Central memory CD8-positive, alpha-beta T cell (primary cell): ENCODE data around the gene PRDM16.

ENCODE experiments used
- ATAC-seq: fragments of 150-1000 bp; cut with Tn5 transposase; replicated peaks from 2 replicates; pipeline ENCODE4 v1.10.0; 2022; ENCODE audit warnings: mild to moderate bottlenecking, moderate FRiP score, moderate number of reproducible peaks; ENCODE audit not compliant: poor library complexity, severe bottlenecking; ENCODE audit errors: extremely low read depth
- DNase-seq, 2 donors: peaks; one replicate each; pipeline ENCODE4 v3.0.0; 2021; ENCODE audit warnings: low spot score in 2 of 2
- H3K27ac Mint-ChIP-seq: one replicate; pipeline ENCODE4 v1.8.0; 2022; ENCODE audit warnings: low read depth, mild to moderate bottlenecking, moderate library complexity, mixed read lengths
- H3K27me3 Mint-ChIP-seq: one replicate; pipeline ENCODE4 v1.8.0; 2022; ENCODE audit warnings: mixed read lengths
- H3K36me3 Mint-ChIP-seq: one replicate; pipeline ENCODE4 v1.8.0; 2022; ENCODE audit warnings: mild to moderate bottlenecking, moderate library complexity, mixed read lengths; ENCODE audit not compliant: insufficient read depth
- H3K4me1 Mint-ChIP-seq: one replicate; pipeline ENCODE4 v1.8.0; 2022; ENCODE audit warnings: mixed read lengths
- H3K4me3 Mint-ChIP-seq: one replicate; pipeline ENCODE4 v1.8.0; 2022; ENCODE audit warnings: mild to moderate bottlenecking, moderate library complexity, mixed read lengths
- H3K9me3 Mint-ChIP-seq: one replicate; pipeline ENCODE4 v1.8.0; 2022; ENCODE audit warnings: mixed read lengths

The PRDM16 gene

DNA sequence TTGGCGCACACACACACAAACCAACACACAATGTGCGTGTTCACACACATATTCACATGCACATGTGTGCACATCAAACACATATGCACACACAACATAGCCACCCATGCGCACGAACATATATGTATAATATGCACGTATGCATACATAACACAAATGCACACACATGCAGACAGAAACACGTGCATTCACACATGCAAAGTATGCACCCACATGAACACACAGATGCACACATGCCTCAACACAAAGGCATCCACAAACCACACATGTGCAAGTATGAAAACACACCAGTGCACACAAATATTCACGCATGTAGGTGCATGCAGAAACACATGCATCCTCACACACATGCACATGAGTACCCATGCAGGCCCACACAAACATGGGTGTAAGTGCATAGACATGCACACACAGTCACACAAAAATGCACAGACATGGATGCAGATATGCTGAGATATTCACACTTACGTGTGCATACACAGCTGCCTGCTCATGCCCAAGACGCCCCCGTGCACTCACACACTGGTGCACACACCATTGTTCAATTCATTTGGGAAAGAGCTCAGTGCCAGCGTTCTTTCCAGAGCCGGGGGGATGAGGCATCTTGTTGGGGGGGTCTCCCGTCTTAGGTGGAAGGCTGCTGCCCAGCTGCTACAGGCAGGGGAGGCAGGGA is 332.7 kb downstream of the PRDM16 start:
- H3K4me1 Mint-ChIP-seq: no peaks in the 10 kb centered on the region
- no peak for DNase-seq
- no peak overlapping the region for H3K4me3 Mint-ChIP-seq
- ATAC-seq: no peak
- no peaks in the 10 kb centered on the region for H3K9me3 Mint-ChIP-seq
- H3K36me3 Mint-ChIP-seq: peaks cover 1% of the 10 kb centered on the region
- no peak overlapping the region for H3K27ac Mint-ChIP-seq
- H3K27me3 Mint-ChIP-seq: no peaks in the 10 kb centered on the region

DNA sequence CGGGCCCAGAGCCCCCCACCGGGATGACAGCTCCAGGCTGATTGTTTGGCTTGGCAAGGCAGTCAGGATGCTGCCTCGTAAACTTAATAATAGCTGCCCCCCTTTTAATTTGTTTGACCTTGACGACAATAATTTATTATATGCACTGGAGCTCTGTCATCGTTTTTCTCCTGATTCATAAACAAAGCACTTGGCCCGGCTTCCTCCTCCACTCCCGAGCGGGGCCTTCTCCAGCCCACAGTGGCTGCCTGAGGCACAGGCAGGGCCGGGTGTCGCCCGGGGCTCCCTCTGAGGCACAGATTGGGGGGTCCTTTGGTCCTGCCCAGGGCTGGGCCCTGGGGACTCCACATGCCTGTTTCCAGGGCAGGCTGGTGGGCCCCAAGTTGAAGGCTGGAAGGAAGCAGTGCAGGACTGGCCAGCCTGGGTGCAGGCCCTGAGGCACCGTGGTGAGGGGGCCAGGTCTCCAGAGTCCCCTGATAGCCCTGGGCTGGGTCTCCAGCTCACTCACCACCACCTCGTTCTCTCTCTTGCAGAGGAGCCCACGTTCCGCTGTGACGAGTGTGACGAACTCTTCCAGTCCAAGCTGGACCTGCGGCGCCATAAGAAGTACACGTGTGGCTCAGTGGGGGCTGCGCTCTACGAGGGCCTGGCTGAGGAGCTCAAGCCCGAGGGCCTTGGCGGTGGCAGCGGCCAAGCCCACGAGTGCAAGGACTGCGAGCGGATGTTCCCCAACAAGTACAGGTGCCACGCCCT is 333.4 kb downstream of the PRDM16 start:
- Mint-ChIP-seq H3K9me3 (no peaks in the 10 kb centered on the region), H3K36me3 (peaks cover 1% of the 10 kb centered on the region), H3K27me3 (no peaks in the 10 kb centered on the region), H3K27ac (no peak overlapping the region), H3K4me3 (no peak overlapping the region), H3K4me1 (no peaks in the 10 kb centered on the region)
- no peak for DNase-seq
- ATAC-seq: no peak

DNA sequence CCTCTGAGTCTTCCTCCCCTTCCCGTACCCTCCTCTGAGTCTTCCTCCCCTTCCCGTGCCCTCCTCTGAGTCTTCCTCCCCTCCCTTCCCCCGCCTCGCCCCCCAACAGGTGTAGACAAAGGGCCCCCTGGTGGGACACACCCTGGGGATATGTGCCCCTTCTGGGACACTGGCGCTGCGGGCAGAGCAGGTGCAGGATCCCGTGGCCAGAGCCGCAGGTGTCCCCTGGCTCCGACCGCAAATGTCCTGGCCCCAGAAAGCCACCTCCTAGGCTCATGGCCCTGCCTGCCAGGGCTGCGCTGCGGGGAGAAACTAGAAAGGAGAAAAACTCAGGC is 334.0 kb downstream of the PRDM16 start:
- Mint-ChIP-seq H3K27me3 (no peaks in the 10 kb centered on the region), H3K4me1 (no peaks in the 10 kb centered on the region), H3K9me3 (no peaks in the 10 kb centered on the region), H3K36me3 (peaks cover 1% of the 10 kb centered on the region), H3K27ac (no peak overlapping the region), H3K4me3 (no peak overlapping the region)
- DNase-seq: no peak
- ATAC-seq: no peak

DNA sequence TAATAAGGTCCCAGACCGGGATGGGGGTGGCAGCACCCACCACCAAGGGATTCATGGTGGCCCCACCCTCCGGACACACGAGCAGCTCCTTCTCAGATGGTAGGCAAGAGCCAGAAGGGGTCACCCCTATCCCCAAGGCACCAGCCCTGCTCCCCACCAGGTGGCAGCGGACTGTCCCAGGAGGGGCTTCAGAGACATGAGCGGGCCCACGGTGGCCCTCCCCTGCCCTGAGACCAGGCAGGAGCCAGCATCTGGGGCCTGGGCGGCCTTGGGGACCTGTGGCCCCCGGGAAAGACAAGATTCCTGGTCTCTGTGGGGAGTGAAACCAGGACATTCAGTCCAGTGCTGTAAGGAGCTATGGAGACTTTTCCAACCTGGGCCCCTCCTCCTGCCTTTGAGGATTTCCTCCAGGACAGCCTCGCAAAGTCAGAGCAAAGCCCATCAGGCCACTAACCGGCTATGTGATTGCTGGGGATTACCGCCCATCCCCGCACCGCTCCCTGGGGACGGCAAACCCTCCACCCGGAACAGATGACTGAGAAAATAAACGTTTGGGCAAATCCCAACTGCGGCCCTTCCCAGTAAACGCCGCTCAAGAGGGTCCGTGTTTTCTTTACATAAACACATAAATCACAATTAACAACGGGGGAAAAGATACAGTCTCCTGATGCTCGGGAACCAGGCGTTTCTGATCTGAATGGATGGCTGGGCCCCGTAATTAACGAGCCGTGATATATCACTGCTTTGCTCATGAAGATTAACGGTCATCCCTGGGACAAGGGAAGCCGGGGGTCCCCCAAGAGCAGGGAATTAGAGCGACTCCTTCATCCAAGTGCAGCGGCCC is 334.6 kb downstream of the PRDM16 start:
- no peak overlapping the region for H3K27ac Mint-ChIP-seq
- no peaks in the 10 kb centered on the region for H3K9me3 Mint-ChIP-seq
- no peak overlapping the region for H3K4me3 Mint-ChIP-seq
- no peaks in the 10 kb centered on the region for H3K27me3 Mint-ChIP-seq
- H3K36me3 Mint-ChIP-seq: peaks cover 1% of the 10 kb centered on the region
- no peaks in the 10 kb centered on the region for H3K4me1 Mint-ChIP-seq
- no peak for ATAC-seq
- no peak for DNase-seq

DNA sequence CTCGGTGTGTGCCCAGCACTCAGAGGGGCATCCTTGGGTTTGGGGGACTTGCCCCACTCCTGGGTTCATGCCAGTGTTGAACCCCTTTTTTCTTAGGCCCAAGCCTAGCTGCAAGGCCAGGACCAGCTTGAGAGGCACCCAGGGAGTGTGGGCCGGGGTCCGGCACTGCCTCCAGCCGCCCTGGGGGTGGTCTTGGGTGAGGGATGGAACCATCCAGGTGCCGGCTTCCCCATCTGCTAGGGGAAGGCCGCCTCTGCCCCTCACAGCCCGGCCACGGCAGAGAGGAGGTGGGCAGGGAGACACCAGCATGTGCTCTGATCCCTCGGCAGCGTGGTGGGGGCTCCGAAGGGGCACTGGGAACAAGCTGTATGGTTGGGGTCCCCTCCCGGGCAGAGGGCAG is 335.3 kb downstream of the PRDM16 start:
- Mint-ChIP-seq H3K4me1 (no peaks in the 10 kb centered on the region), H3K4me3 (no peak overlapping the region), H3K27me3 (no peaks in the 10 kb centered on the region), H3K9me3 (no peaks in the 10 kb centered on the region), H3K36me3 (peaks cover 1% of the 10 kb centered on the region), H3K27ac (no peak overlapping the region)
- DNase-seq (no peak), ATAC-seq (no peak)

DNA sequence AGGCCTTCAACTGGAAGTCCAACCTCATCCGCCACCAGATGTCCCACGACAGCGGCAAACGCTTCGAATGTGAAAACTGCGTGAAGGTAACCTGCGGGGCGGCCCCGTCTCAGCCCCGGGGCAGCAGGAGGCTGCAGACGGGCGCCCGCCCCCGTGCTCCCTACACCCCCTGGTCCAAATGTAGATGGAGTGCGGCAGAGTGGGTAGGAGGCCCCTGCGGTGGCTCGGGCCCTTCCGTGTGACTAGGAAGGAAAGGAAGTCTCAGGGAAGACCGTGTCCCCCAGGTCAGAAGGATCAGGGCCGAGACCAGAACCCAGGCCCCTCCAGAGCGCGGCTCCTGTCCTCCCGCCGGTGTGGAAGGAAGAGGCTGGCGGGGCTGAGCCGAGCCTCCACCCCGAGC is 335.8 kb downstream of the PRDM16 start:
- no peaks in the 10 kb centered on the region for H3K4me1 Mint-ChIP-seq
- H3K4me3 Mint-ChIP-seq: no peak overlapping the region
- H3K9me3 Mint-ChIP-seq: no peaks in the 10 kb centered on the region
- ATAC-seq (no peak), DNase-seq (no peak)
- no peaks in the 10 kb centered on the region for H3K27me3 Mint-ChIP-seq
- H3K27ac Mint-ChIP-seq: no peak overlapping the region
- H3K36me3 Mint-ChIP-seq: peaks cover 1% of the 10 kb centered on the region

DNA sequence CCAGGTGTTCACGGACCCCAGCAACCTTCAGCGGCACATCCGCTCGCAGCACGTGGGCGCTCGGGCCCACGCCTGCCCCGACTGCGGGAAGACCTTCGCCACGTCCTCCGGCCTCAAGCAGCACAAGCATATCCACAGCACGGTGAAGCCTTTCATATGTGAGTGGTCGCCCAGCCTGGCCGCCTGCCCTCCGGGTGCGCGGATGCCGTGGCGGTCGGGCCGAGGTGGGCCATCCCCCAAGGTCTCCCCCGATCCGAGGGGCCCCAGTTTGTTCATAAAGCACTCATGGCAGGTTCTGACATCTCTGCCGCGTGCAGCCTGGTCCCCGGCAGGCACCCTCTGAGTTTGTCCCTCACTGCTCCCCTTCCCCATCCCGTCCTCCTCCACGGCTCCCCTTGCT is 336.5 kb downstream of the PRDM16 start:
- DNase-seq: no peak
- H3K4me1 Mint-ChIP-seq: no peaks in the 10 kb centered on the region
- peaks cover 1% of the 10 kb centered on the region for H3K36me3 Mint-ChIP-seq
- H3K4me3 Mint-ChIP-seq: no peak overlapping the region
- no peak for ATAC-seq
- no peak overlapping the region for H3K27ac Mint-ChIP-seq
- H3K9me3 Mint-ChIP-seq: no peaks in the 10 kb centered on the region
- H3K27me3 Mint-ChIP-seq: no peaks in the 10 kb centered on the region

DNA sequence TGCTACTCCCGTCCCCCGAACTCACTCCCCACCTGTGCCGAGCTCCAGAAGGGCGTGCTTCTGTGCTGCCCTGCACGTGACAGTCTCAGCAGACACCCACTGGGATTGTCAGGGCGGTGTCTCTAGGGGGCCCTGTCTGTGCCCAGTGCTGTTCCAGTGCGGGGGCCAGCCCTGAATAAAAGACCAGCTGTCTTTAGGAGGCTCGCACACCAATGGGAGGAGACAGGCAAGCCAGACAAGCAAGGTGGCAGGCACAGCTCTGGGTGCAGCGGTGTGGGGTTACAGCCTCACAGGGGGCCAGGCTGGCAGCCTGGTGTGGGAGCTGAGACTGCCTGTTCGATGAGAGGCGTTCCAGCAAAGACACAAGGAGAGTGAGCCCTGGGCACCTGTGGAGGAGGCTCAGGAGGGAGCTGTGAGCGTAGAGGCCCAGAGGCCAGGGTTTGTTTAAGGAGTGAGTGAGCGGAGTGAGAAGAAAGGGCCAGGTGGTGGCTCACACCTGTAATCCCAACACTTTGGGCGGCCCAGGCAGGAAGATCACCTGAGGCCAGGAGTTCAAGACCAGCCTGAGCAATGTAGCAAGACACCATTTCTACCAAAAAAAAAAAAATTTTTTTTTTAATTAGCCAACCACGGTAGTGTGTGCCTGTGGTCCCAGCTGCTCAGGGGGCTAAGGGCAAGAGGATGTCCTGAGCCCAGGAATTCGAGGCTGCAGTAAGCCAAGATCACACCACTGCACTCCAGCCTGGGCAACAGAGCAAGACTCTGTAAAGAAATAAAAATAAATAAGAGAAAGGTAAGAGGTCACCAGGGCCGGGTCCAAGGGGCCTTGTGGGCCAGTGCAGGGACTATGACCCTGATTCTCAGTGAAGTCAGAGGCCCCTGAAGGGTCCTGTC is 337.2 kb downstream of the PRDM16 start:
- Mint-ChIP-seq H3K4me1 (no peaks in the 10 kb centered on the region), H3K27ac (no peak overlapping the region), H3K9me3 (no peaks in the 10 kb centered on the region), H3K4me3 (no peak overlapping the region), H3K36me3 (peaks cover 1% of the 10 kb centered on the region), H3K27me3 (no peaks in the 10 kb centered on the region)
- ATAC-seq (no peak), DNase-seq (no peak)

DNA sequence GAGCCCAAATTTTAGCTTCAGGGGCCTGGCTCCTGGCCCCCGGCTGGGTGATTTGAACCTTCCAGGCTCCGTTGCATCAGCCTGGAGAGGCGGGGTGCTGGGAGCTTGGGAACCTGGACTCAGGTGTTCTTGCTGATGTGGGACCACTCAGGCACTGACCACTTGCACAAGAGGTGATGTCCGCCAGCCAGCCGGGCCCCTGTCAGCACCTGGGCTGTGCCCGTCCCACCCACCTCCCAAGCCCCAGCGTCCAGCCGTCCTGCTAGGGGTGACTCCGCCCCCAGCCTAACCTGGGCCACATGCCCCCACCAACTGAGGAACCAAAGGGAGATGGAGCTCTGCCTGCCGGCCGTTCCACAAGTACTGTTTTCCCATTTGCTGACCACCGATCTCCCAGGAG is 338.0 kb downstream of the PRDM16 start:
- H3K4me3 Mint-ChIP-seq: no peak overlapping the region
- peaks cover 1% of the 10 kb centered on the region for H3K36me3 Mint-ChIP-seq
- H3K4me1 Mint-ChIP-seq: no peaks in the 10 kb centered on the region
- ATAC-seq: no peak
- no peak overlapping the region for H3K27ac Mint-ChIP-seq
- no peaks in the 10 kb centered on the region for H3K27me3 Mint-ChIP-seq
- H3K9me3 Mint-ChIP-seq: no peaks in the 10 kb centered on the region
- no peak for DNase-seq

DNA sequence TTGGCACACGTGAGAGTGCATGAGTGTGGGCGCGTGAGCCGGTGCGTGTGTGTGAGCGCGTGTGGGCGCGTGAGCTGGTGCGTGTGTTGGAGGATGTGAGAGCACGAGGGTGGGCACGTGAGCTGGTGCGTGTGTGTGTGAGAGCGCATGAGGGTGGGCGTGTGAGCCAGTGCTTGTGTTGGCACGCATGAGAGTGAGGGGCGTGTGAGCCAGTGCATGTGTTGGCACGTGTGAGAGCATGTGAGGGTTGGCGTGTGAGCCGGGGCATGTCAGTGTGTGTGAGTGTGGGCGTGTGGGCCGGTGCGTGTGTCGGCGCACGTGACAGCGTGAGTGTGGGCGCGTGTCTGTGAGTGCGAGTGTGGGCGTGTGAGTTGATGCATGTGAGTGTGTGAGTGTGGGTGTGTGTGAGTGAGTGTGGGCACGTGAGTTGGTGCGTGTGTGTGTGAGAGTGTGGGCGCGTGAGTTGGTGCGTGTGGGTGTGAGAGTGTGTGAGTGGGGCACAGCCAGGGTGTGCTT is 339.8 kb downstream of the PRDM16 start:
- ATAC-seq (no peak), DNase-seq (no peak)
- Mint-ChIP-seq H3K4me3 (no peak overlapping the region), H3K36me3 (peaks cover 1% of the 10 kb centered on the region), H3K9me3 (no peaks in the 10 kb centered on the region), H3K27me3 (no peaks in the 10 kb centered on the region), H3K4me1 (no peaks in the 10 kb centered on the region), H3K27ac (no peak overlapping the region)

DNA sequence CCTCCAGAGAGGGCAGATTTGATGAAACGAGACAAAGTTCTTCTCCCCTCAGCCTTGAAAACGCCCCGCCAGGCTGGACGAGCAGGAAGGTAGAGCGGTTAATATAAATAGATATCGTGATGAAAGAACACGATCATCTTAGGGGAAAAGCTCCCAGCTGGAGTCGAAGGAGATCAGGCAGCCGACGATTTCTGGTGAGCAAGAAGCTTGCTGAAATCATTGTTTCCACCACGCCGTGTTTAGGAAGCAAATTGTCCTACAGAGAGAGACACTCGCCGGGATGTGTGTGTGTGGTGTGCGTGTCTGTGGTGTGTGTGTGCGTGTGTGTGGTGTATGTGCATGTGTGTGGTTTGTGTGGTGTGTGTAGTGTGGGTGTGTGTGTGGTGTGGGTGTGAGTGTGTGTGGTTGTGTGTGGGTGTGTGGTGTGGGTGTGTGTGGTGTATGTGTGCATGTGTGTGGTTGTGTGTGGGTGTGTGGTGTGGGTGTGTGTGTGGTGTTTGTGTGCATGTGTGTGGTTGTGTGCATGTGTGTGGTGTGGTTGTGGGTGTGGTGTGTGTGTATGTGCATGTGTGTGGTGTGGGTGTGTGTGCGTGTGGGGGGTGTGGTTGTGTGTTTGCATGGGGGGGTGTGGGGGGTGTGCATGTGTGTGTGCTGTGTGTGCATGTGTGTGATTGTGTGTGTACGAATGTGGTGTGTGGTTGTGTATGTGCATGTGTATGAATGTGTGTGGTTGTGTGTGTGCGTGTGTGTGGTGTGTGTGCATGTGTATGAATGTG is 340.6 kb downstream of the PRDM16 start:
- no peak overlapping the region for H3K27ac Mint-ChIP-seq
- H3K27me3 Mint-ChIP-seq: no peaks in the 10 kb centered on the region
- no peaks in the 10 kb centered on the region for H3K9me3 Mint-ChIP-seq
- ATAC-seq: no peak
- DNase-seq: no peak
- H3K4me1 Mint-ChIP-seq: no peaks in the 10 kb centered on the region
- peaks cover 1% of the 10 kb centered on the region for H3K36me3 Mint-ChIP-seq
- H3K4me3 Mint-ChIP-seq: no peak overlapping the region
